Hepatocyte (in vitro differentiated cells): ENCODE results near the gene IFT27. TPM values are rescaled to one million over a fixed set of nuclear protein-coding genes. Genes with fewer than 3 reads are reported as not detected.
A peak's percentile ranks its signal among the peaks of the same experiment; 100 is the strongest.

Experiments used
- DNase-seq: peaks from one replicate; pipeline ENCODE4 v3.0.0-alpha.2; 2016; ENCODE audit warnings: low spot score
- H2AFZ ChIP-seq: fragments of 200-600 bp; sonication (generic); 2 replicates; pipeline ENCODE4 v1.6.0; 2016; ENCODE audit warnings: antibody characterized with exemption, mild to moderate bottlenecking
- H3K27ac ChIP-seq: fragments of 200-600 bp; sonication (generic); 2 replicates; pipeline ENCODE4 v1.5.1; 2016; ENCODE audit warnings: mild to moderate bottlenecking
- H3K27me3 ChIP-seq: fragments of 200-600 bp; sonication (generic); 2 replicates; pipeline ENCODE4 v1.6.1; 2016
- H3K36me3 ChIP-seq: fragments of 200-600 bp; sonication (generic); replicated peaks from 2 replicates; pipeline ENCODE4 v1.5.1; 2016; ENCODE audit warnings: low read depth; ENCODE audit not compliant: insufficient read depth
- H3K4me1 ChIP-seq: fragments of 200-600 bp; sonication (generic); 2 replicates; pipeline ENCODE4 v1.5.1; 2016; ENCODE audit warnings: mild to moderate bottlenecking, moderate library complexity; ENCODE audit not compliant: insufficient read depth
- H3K4me2 ChIP-seq: fragments of 200-600 bp; sonication (generic); 2 replicates; pipeline ENCODE4 v1.6.0; 2016
- H3K4me3 ChIP-seq: fragments of 200-600 bp; sonication (generic); 2 replicates; pipeline ENCODE4 v1.5.1; 2016; ENCODE audit warnings: mild to moderate bottlenecking
- H3K79me2 ChIP-seq: fragments of 200-600 bp; sonication (generic); 2 replicates; pipeline ENCODE4 v1.6.0; 2017; ENCODE audit warnings: mild to moderate bottlenecking
- H3K9me2 ChIP-seq: fragments of 200-600 bp; sonication (generic); replicated peaks from 2 replicates; pipeline ENCODE4 v1.6.0; 2017; ENCODE audit warnings: mild to moderate bottlenecking; ENCODE audit not compliant: insufficient read depth
- H3K9me3 ChIP-seq: fragments of 200-600 bp; sonication (generic); 2 replicates; pipeline ENCODE4 v1.5.1; 2016; ENCODE audit warnings: low read depth, mild to moderate bottlenecking
- H4K20me1 ChIP-seq: fragments of 200-600 bp; sonication (generic); 2 replicates; pipeline ENCODE4 v1.6.0; 2016; ENCODE audit warnings: mild to moderate bottlenecking; ENCODE audit not compliant: insufficient read depth, poor library complexity, severe bottlenecking
- EZH2 ChIP-seq: fragments of 200-600 bp; sonication (generic); IDR thresholded peaks from 2 replicates; pipeline ENCODE4 v1.6.1; 2016; ENCODE audit warnings: antibody characterized with exemption, mild to moderate bottlenecking, borderline replicate concordance
- EZH2phosphoT487 ChIP-seq: fragments of 200-600 bp; sonication (generic); IDR thresholded peaks from one replicate; pipeline ENCODE4 v1.6.1; 2018; ENCODE audit warnings: antibody characterized with exemption, mild to moderate bottlenecking, low read depth, moderate library complexity; ENCODE audit not compliant: unreplicated experiment, severe bottlenecking
- WGBS: methylation state at CpG from one replicate; pipeline ENCODE4 v1.1.6; 2016; ENCODE audit warnings: low lambda C conversion rate; ENCODE audit errors: missing lambda C conversion rate; 5-methylcytosine and 5-hydroxymethylcytosine counted together
- polyA plus RNA-seq: library from polyadenylated mRNA; unstranded; fragments of >200 nt; fragmentation: Nextera tagmentation; extraction: Ambion mirVana; gene quantifications from 2 replicates; pipeline ENCODE4 v1.2.1, GENCODE V29; 2016
- total RNA-seq: library from RNA; depleted of rRNA; stranded (reverse); fragments of >200 nt; gene quantifications from 2 replicates; pipeline ENCODE4 v1.2.3, GENCODE V29; 2014
- TF ChIP-seq, protein P1 (sequence below): fragments of 200-600 bp; sonication (generic); IDR thresholded peaks from 2 replicates; pipeline ENCODE4 v1.5.1; 2016; ENCODE audit warnings: antibody characterized with exemption, mild to moderate bottlenecking; ENCODE audit not compliant: poor library complexity

The IFT27 gene
- total and polyA plus RNA-seq, 2 experiments from 2014 or later: 15.3 to 25.3 TPM

DNA sequence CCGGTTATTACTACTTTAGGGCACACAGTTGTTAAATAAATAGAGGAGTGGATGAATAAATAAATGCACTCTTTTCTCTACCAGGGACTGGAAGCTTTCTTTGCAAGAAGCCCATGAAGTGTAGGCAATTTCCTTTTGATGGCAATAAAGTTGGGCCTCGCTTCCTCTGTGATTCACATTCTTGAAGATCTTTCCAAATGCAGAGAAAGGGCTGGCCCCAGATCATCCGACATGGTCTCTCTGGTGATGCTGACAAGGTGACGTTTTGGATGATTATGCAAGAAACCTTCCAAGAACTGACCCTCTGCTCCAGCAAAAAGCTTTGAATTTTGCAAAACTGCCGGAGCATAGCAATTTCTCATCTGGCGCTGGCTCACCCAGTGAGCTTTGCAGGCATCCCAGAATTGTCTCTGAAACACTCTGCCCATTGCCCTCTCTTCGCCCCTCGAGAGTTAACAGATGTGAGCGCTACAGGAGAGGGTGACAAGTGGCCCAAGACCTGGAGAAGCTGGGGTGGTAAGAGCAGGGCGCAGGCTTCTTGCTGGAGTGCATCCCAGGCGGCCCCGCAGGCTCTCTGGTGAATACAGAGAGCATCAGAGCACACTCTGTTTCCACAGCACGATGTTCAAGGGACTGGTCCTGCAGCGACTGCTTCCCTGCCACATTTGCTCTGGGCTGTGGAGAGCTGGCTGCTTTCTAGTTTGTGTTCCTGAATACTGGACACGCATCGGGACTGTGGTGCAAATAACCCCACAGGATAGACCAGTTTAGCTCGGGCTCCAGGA is 11.5 kb upstream of the IFT27 start:
- Histone ChIP-seq H3K4me3 (no peak overlapping the region), H3K9me2 (no peaks in the 10 kb centered on the region), H3K27me3 (peaks cover 37% of the 10 kb centered on the region), H3K9me3 (no peaks in the 10 kb centered on the region), H3K79me2 (no peaks in the 10 kb centered on the region), H3K4me1 (no peaks in the 10 kb centered on the region), H4K20me1 (no peaks in the 10 kb centered on the region), H2AFZ (no peak overlapping the region), H3K36me3 (no peaks in the 10 kb centered on the region), H3K4me2 (no peak overlapping the region), H3K27ac (no peak overlapping the region)
- no peak for TF ChIP-seq EZH2
- no peak for DNase-seq
- WGBS: 77% methylated on average over 17 of the region's 17 CpGs

DNA sequence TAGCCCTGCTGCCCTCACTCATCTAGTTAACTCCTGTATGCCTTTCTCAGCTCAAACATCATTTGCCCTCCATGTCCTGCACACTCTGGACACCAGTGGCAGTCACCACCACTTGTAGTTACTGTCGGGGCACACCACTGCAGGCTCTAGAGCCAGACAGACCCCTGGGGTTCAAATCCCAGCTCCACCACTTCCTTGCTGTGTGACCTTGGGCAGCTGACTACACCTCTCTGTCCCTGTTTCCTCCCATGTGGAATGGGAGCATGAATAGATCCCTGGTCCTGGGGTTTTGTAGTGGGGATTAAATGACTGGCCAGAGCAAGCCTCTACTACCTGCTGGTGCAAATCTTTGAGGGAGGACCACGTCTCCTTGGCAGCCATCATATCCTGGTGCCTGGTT is 7.8 kb upstream of the IFT27 start:
- H3K4me3 ChIP-seq: no peak overlapping the region
- H3K27me3 ChIP-seq: peaks cover 14% of the 10 kb centered on the region
- WGBS: 90% methylated on average over 2 of the region's 2 CpGs
- no peaks in the 10 kb centered on the region for H3K9me2 ChIP-seq
- H2AFZ ChIP-seq: no peak overlapping the region
- no peaks in the 10 kb centered on the region for H4K20me1 ChIP-seq
- no peaks in the 10 kb centered on the region for H3K79me2 ChIP-seq
- no peak overlapping the region for H3K27ac ChIP-seq
- no peaks in the 10 kb centered on the region for H3K36me3 ChIP-seq
- no peaks in the 10 kb centered on the region for H3K9me3 ChIP-seq
- no peak for DNase-seq
- TF ChIP-seq EZH2phosphoT487 (no peak), EZH2 (no peak)
- TF ChIP-seq, protein P1, sequence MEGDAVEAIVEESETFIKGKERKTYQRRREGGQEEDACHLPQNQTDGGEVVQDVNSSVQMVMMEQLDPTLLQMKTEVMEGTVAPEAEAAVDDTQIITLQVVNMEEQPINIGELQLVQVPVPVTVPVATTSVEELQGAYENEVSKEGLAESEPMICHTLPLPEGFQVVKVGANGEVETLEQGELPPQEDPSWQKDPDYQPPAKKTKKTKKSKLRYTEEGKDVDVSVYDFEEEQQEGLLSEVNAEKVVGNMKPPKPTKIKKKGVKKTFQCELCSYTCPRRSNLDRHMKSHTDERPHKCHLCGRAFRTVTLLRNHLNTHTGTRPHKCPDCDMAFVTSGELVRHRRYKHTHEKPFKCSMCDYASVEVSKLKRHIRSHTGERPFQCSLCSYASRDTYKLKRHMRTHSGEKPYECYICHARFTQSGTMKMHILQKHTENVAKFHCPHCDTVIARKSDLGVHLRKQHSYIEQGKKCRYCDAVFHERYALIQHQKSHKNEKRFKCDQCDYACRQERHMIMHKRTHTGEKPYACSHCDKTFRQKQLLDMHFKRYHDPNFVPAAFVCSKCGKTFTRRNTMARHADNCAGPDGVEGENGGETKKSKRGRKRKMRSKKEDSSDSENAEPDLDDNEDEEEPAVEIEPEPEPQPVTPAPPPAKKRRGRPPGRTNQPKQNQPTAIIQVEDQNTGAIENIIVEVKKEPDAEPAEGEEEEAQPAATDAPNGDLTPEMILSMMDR: no peak
- H3K4me1 ChIP-seq: no peaks in the 10 kb centered on the region
- no peak overlapping the region for H3K4me2 ChIP-seq

DNA sequence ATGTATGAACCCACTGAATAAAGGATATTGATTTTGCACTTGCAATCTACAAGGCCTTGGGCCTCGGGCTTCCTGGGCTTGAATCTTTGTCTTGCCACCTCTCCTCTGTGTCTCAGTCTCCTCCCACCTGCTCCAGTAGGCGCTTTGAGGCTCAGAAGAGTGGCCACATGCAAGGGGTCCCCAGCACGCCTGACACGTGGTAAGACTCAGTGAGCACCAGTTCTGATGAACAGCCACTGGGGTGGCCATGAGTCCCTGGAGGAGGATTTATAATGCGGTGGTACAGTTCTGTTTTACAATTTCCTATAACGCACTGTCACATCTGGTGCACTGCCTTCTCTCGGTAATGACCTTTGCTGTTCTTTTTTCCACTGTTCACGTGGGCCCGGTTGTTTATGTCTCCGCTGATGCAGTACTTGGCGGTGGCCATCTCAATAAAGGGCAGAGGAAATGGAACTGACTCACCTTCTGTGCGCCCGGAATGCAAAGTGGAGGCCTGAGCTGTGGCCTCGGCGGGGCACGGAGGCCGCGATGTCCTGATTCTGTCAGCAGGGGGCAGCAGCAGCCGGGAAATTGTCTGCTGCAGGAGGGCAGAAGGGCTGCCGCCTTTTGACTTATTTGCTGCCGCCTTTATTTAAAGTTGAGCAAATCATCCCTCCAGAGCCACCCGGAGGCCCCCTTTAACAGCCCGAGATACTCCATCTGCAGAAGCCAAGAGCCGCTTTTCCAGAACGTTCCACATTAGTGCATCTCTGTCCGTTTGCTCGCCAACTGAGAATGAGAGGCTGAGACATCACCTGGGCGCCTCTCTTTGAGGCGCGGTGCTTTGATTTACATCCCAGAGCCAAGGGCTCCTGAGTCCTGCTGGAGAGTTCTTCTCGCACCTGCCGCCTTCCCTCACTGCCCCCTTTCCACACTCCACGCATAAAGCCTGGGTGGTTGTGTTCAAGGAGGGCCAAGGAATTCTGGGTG is 6.0 kb upstream of the IFT27 start:
- Histone ChIP-seq H3K9me3 (no peaks in the 10 kb centered on the region), H3K4me3 (no peak overlapping the region), H3K36me3 (no peaks in the 10 kb centered on the region), H3K79me2 (no peaks in the 10 kb centered on the region), H3K27me3 (peaks cover 8% of the 10 kb centered on the region), H3K27ac (peak overlapping the region; percentile 44), H4K20me1 (no peaks in the 10 kb centered on the region), H3K9me2 (no peaks in the 10 kb centered on the region), H3K4me1 (no peaks in the 10 kb centered on the region), H3K4me2 (no peak overlapping the region), H2AFZ (no peak overlapping the region)
- 32% methylated on average over 33 of the region's 33 CpGs for WGBS
- peak; percentile 86 for DNase-seq
- TF ChIP-seq EZH2: no peak
- TF ChIP-seq EZH2phosphoT487: no peak
- TF ChIP-seq, protein P1: peak; percentile 95

DNA sequence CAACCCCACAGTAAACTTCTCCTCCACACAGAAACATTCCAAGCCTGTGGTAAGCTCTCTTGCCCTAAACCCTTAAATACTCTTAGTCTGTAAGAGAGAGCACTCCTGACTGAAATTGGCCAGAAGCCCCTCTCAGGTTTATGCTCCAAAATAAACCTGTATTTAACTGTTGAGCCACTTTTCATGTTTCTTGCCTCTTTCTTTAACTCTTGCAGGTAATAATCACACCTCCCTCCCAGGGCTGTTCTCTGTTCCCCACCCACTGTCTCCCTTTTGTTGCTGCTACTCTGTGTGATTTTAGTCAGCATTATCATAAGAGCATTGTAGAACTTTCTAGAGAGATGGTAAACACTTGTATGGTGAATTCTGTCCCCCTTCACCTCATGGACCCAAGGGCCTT is 2.1 kb upstream of the IFT27 start:
- Histone ChIP-seq H3K9me3 (no peaks in the 10 kb centered on the region), H3K9me2 (no peaks in the 10 kb centered on the region), H4K20me1 (no peaks in the 10 kb centered on the region), H3K4me2 (no peak overlapping the region), H3K4me1 (peaks cover 7% of the 10 kb centered on the region), H3K36me3 (no peaks in the 10 kb centered on the region), H3K27me3 (no peaks in the 10 kb centered on the region), H3K79me2 (peaks cover 5% of the 10 kb centered on the region), H3K27ac (no peak overlapping the region), H2AFZ (no peak overlapping the region), H3K4me3 (no peak overlapping the region)
- TF ChIP-seq, protein P1: no peak
- no peak for TF ChIP-seq EZH2
- TF ChIP-seq EZH2phosphoT487: no peak
- DNase-seq: no peak
